Immature natural killer cell (primary cell): ENCODE measurements around the gene ZNG1B. TPM values are rescaled to one million over a fixed set of nuclear protein-coding genes. Genes with fewer than 3 reads are reported as not detected.
"Not testable (repeated sequence)": the region's sequence is repeated elsewhere in the genome, so short reads cannot be mapped to it uniquely, and the experiment has no call there.

Source experiments
- DNase-seq, 3 donors: peaks; one replicate each; pipeline ENCODE4 v3.0.0; 2022; ENCODE audit warnings: mixed read lengths in 1 of 3
- H3K27ac Mint-ChIP-seq, 6 donors: one replicate each; pipeline ENCODE4 v1.8.0; 2020; ENCODE audit warnings: mixed read lengths in 6 of 6, mild to moderate bottlenecking in 5 of 6, inconsistent platforms in 4 of 6, moderate library complexity in 3 of 6
- H3K27me3 Mint-ChIP-seq, 3 donors: one replicate each; pipeline ENCODE4 v1.8.0; 2020 to 2021; ENCODE audit warnings: low read depth in 3 of 3, mild to moderate bottlenecking in 3 of 3, mixed read lengths in 3 of 3, moderate library complexity in 3 of 3, inconsistent platforms in 1 of 3
- H3K36me3 Mint-ChIP-seq, 3 donors: one replicate each; pipeline ENCODE4 v1.8.0; 2020; ENCODE audit warnings: mixed read lengths in 3 of 3, inconsistent platforms in 2 of 3, mild to moderate bottlenecking in 2 of 3
- H3K4me1 Mint-ChIP-seq, 2 donors: one replicate each; pipeline ENCODE4 v1.8.0; 2020; ENCODE audit warnings: inconsistent platforms in 2 of 2, mild to moderate bottlenecking in 2 of 2, mixed read lengths in 2 of 2, moderate library complexity in 1 of 2
- H3K4me3 Mint-ChIP-seq, 5 donors: one replicate each; pipeline ENCODE4 v1.8.0; 2020; ENCODE audit warnings: mild to moderate bottlenecking in 5 of 5, mixed read lengths in 5 of 5, inconsistent platforms in 3 of 5, moderate library complexity in 3 of 5
- H3K9me3 Mint-ChIP-seq, 6 donors: one replicate each; pipeline ENCODE4 v1.8.0; 2020; ENCODE audit warnings: mild to moderate bottlenecking in 6 of 6, mixed read lengths in 6 of 6, inconsistent platforms in 4 of 6, moderate library complexity in 3 of 6
- polyA plus RNA-seq, 3 donors: library from polyadenylated mRNA; unstranded; fragments of 300-500 nt; fragmentation: Illumina TruSeq; gene quantifications; one replicate each; pipeline ENCODE4 v1.2.3, GENCODE V29; 2021

The ZNG1B gene
- 10 to 100 TPM; 15.2 to 24.9 (median 22.4) TPM for polyA plus RNA-seq

GRCh38 chr2:113437508-113438465 lies at the start of gene ZNG1B:
TSS of gene ZNG1B (plus strand) at chr2:113437691. CDS start at chr2:113437869, 178 bp downstream.
- H3K27me3 Mint-ChIP-seq, H3K36me3 Mint-ChIP-seq: not testable (repeated sequence)

GRCh38 chr2:113390124-113390849 lies 47.2 kb upstream of the ZNG1B start:
- Mint-ChIP-seq H3K36me3 (no peaks in the 10 kb centered on the region), H3K4me1 (peaks cover 11 to 12% of the 10 kb centered on the region in 2 donors), H3K27ac (peak overlapping the region; percentile 56 to 90 (median 78)), H3K4me3 (peak overlapping the region; percentile 77 to 86 (median 81)), H3K27me3 (peaks cover 0 to 10% (median 1%) of the 10 kb centered on the region in 3 donors), H3K9me3 (no peaks in the 10 kb centered on the region)
- DNase-seq = peak; percentile 79 to 81 (median 80)

More at GRCh38 chr2:113437508-113438465, at the start of gene ZNG1B:
- peaks cover 6 to 16% of the 10 kb centered on the region in 2 donors for H3K4me1 Mint-ChIP-seq
- peak within 1 kb of the TSS; percentile 84 to 87 (median 86) for H3K4me3 Mint-ChIP-seq
- not testable (repeated sequence) for H3K9me3 Mint-ChIP-seq
- peak; percentile 76 to 83 (median 80) for DNase-seq
- peak within 1 kb of the TSS; percentile 88 to 94 (median 93) for H3K27ac Mint-ChIP-seq

GRCh38 chr2:113391073-113391472 lies 46.4 kb upstream of the ZNG1B start:
- Mint-ChIP-seq H3K27me3 (peaks cover 0 to 8% (median 1%) of the 10 kb centered on the region in 3 donors), H3K4me3 (peak overlapping the region in 1 of 5 donors; percentile 21), H3K4me1 (peaks cover 11 to 12% of the 10 kb centered on the region in 2 donors), H3K36me3 (no peaks in the 10 kb centered on the region), H3K27ac (no peak overlapping the region), H3K9me3 (no peaks in the 10 kb centered on the region)
- no peak for DNase-seq

- Mint-ChIP-seq H3K27ac (no peak overlapping the region), H3K36me3 (no peaks in the 10 kb centered on the region), H3K4me3 (no peak overlapping the region), H3K27me3 (peaks cover 1 to 13% (median 2%) of the 10 kb centered on the region in 3 donors), H3K9me3 (no peaks in the 10 kb centered on the region), H3K4me1 (no peaks in the 10 kb centered on the region)
- no peak for DNase-seq
Observed at GRCh38 chr2:113406114-113406513, 31.4 kb upstream of the ZNG1B start.

- no peak overlapping the region for H3K4me3 Mint-ChIP-seq
- H3K9me3 Mint-ChIP-seq = no peaks in the 10 kb centered on the region
- H3K27ac Mint-ChIP-seq = no peak overlapping the region
- no peaks in the 10 kb centered on the region for H3K4me1 Mint-ChIP-seq
- no peaks in the 10 kb centered on the region for H3K36me3 Mint-ChIP-seq
- no peak for DNase-seq
- H3K27me3 Mint-ChIP-seq = peaks cover under 1 to 13% (median 1%) of the 10 kb centered on the region in 3 donors
Observed at GRCh38 chr2:113407446-113408099, 29.9 kb upstream of the ZNG1B start.

GRCh38 chr2:113411725-113412352 lies 25.7 kb upstream of the ZNG1B start:
- peaks cover 0 to 11% (median 2%) of the 10 kb centered on the region in 3 donors for H3K27me3 Mint-ChIP-seq
- not testable (repeated sequence) for DNase-seq, H3K27ac Mint-ChIP-seq, H3K36me3 Mint-ChIP-seq, H3K4me1 Mint-ChIP-seq, H3K4me3 Mint-ChIP-seq, H3K9me3 Mint-ChIP-seq

GRCh38 chr2:113412774-113413173 lies 24.7 kb upstream of the ZNG1B start:
- H3K4me3 Mint-ChIP-seq, H3K4me1 Mint-ChIP-seq, H3K27me3 Mint-ChIP-seq, H3K9me3 Mint-ChIP-seq, H3K36me3 Mint-ChIP-seq, H3K27ac Mint-ChIP-seq, DNase-seq: not testable (repeated sequence)

- H3K9me3 Mint-ChIP-seq, H3K36me3 Mint-ChIP-seq, H3K4me1 Mint-ChIP-seq, H3K27me3 Mint-ChIP-seq, H3K4me3 Mint-ChIP-seq, H3K27ac Mint-ChIP-seq: not testable (repeated sequence)
- peak in 2 of 3 donors; percentile 5 to 8 for DNase-seq
Observed at GRCh38 chr2:113431773-113432172, 5.7 kb upstream of the ZNG1B start.

GRCh38 chr2:113433468-113433867 lies 4.0 kb upstream of the ZNG1B start:
- not testable (repeated sequence) for H3K36me3 Mint-ChIP-seq, H3K27me3 Mint-ChIP-seq, H3K27ac Mint-ChIP-seq, H3K4me3 Mint-ChIP-seq, DNase-seq, H3K9me3 Mint-ChIP-seq
- peaks cover 7 to 11% of the 10 kb centered on the region in 2 donors for H3K4me1 Mint-ChIP-seq

- H3K27ac Mint-ChIP-seq, H3K9me3 Mint-ChIP-seq, H3K4me1 Mint-ChIP-seq, H3K27me3 Mint-ChIP-seq, H3K4me3 Mint-ChIP-seq, H3K36me3 Mint-ChIP-seq, DNase-seq: not testable (repeated sequence)
Observed at GRCh38 chr2:113465770-113466169, 28.3 kb downstream of the ZNG1B start.

GRCh38 chr2:113476688-113477368 lies 39.3 kb downstream of the ZNG1B start:
- H3K27ac Mint-ChIP-seq, H3K4me3 Mint-ChIP-seq, H3K36me3 Mint-ChIP-seq, H3K9me3 Mint-ChIP-seq, H3K4me1 Mint-ChIP-seq, DNase-seq, H3K27me3 Mint-ChIP-seq: not testable (repeated sequence)

- not testable (repeated sequence) for DNase-seq, H3K9me3 Mint-ChIP-seq, H3K4me3 Mint-ChIP-seq, H3K36me3 Mint-ChIP-seq, H3K27ac Mint-ChIP-seq, H3K27me3 Mint-ChIP-seq
- peaks cover 10 to 15% of the 10 kb centered on the region in 2 donors for H3K4me1 Mint-ChIP-seq
Observed at GRCh38 chr2:113496527-113496926, 59.0 kb downstream of the ZNG1B start.

- not testable (repeated sequence) for H3K36me3 Mint-ChIP-seq, DNase-seq, H3K27ac Mint-ChIP-seq, H3K9me3 Mint-ChIP-seq, H3K27me3 Mint-ChIP-seq
- peak within 1 kb of the TSS in 3 of 5 donors; percentile 13 to 54 (median 45) for H3K4me3 Mint-ChIP-seq
- H3K4me1 Mint-ChIP-seq = peaks cover 17 to 23% of the 10 kb centered on the region in 2 donors
Observed at GRCh38 chr2:113498365-113498764, 60.9 kb downstream of the ZNG1B start, which contains the start of gene FOXD4L1. TSS of gene FOXD4L1 (plus strand) at chr2:113498665. CDS start at chr2:113499257, 592 bp downstream.
